ENCODE data around the gene PRDM8.

DNA sequence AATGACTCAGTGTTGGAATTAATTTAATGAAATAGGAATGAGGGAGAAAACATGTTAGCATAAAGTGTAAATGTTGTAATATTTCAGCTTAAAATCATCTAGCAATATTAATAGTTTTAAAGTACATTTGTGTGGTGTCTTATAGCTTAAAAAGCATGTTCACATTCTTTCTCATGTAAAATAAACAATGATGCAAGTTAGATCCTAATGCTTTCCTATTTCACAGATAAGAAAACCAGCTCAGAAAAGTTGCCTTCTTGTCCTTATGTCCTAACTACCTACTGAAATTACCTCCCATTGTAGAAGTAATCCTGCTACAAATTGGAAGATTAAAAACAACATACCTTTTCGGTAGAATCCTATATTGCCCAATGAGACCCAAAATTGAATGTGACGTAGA lies 40.9 kb upstream of the PRDM8 start:
- TF ChIP-seq, protein P1, sequence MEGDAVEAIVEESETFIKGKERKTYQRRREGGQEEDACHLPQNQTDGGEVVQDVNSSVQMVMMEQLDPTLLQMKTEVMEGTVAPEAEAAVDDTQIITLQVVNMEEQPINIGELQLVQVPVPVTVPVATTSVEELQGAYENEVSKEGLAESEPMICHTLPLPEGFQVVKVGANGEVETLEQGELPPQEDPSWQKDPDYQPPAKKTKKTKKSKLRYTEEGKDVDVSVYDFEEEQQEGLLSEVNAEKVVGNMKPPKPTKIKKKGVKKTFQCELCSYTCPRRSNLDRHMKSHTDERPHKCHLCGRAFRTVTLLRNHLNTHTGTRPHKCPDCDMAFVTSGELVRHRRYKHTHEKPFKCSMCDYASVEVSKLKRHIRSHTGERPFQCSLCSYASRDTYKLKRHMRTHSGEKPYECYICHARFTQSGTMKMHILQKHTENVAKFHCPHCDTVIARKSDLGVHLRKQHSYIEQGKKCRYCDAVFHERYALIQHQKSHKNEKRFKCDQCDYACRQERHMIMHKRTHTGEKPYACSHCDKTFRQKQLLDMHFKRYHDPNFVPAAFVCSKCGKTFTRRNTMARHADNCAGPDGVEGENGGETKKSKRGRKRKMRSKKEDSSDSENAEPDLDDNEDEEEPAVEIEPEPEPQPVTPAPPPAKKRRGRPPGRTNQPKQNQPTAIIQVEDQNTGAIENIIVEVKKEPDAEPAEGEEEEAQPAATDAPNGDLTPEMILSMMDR (IDR thresholded peaks at IDR 0.05) = no peak
- no peak for TF ChIP-seq POLR2AphosphoS5 (IDR thresholded peaks at IDR 0.05; ENCODE audit: low read depth, low read length)
